HG03196 (cell line): ENCODE data around the gene ARV1.
"Not testable (repeated sequence)": the region's sequence is repeated elsewhere in the genome, so short reads cannot be mapped to it uniquely, and the experiment has no call there.

Experiments
- ATAC-seq: cut with Tn5 transposase; IDR thresholded peaks from one replicate; pipeline ENCODE4 v1.9.1; 2021; ENCODE audit not compliant: unreplicated experiment

ARV1 gene

GRCh38 chr1:231041719-231042261 lies 62.9 kb downstream of the ARV1 start:
- no peak for ATAC-seq

- ATAC-seq, result no peak
Observed at GRCh38 chr1:231044588-231044987, 65.7 kb downstream of the ARV1 start.

- ATAC-seq, result no peak
Observed at GRCh38 chr1:231045286-231045685, 66.4 kb downstream of the ARV1 start.

GRCh38 chr1:231045921-231046729 lies 67.2 kb downstream of the ARV1 start:
- not testable (repeated sequence) for ATAC-seq

GRCh38 chr1:231046730-231047395 lies 68.0 kb downstream of the ARV1 start:
- no peak for ATAC-seq

GRCh38 chr1:231047529-231047928 lies 68.6 kb downstream of the ARV1 start:
- ATAC-seq, result not testable (repeated sequence)

GRCh38 chr1:231048419-231048818 lies 69.5 kb downstream of the ARV1 start:
- ATAC-seq, result not testable (repeated sequence)

- no peak for ATAC-seq
Observed at GRCh38 chr1:231049121-231049979, 70.5 kb downstream of the ARV1 start.
